B cell (primary cell): ENCODE results near the gene FUT7. TPM values are rescaled to one million over a fixed set of nuclear protein-coding genes. Genes with fewer than 3 reads are reported as not detected.

Experiments used
- ATAC-seq: fragments of 200-7000 bp; cut with Tn5 transposase; one replicate; pipeline ENCODE4 v1.10.0; 2021; ENCODE audit warnings: low read depth, mild to moderate bottlenecking, moderate number of reproducible peaks, moderate library complexity
- CTCF ChIA-PET: fragments of 350-600 bp; sonication (Branson Sonifier 250); formaldehyde crosslinking; loops from one replicate; lab custom pipeline; 2021; ENCODE audit warnings: antibody characterized with exemption, inconsistent platforms; lab: Charles Lee
- POLR2A ChIA-PET: fragments of 350-600 bp; sonication (Branson Sonifier 250); formaldehyde crosslinking; loops from one replicate; lab custom pipeline; 2021; ENCODE audit warnings: antibody characterized with exemption; lab: Charles Lee
- DNase-seq: peaks from one replicate; pipeline ENCODE4 v3.0.0; 2013
- H2AFZ ChIP-seq: 2 replicates; pipeline ENCODE4 v1.6.1; 2012; ENCODE audit warnings: mild to moderate bottlenecking, low read depth, low read length; ENCODE audit not compliant: insufficient read depth, poor library complexity, severe bottlenecking
- H3K27ac ChIP-seq, 2 donors: 1 replicate in 1 of 2; 2 replicates in 1 of 2; pipeline ENCODE4 v1.5.1; 2012 to 2013; ENCODE audit warnings: low read length in 2 of 2, mild to moderate bottlenecking in 2 of 2, moderate library complexity in 1 of 2
- H3K27me3 ChIP-seq, 4 experiments: fragments of 200-600 bp in 1 of 4; sonication (generic) in 1 of 4; replicated peaks in 1 of 4; 1 replicate in 2 of 4; 2 replicates in 2 of 4; pipeline versions ENCODE4 v1.6.1 to v1.7.0; 2013 to 2016; ENCODE audit warnings: low read length in 3 of 4, mild to moderate bottlenecking in 2 of 4, mixed read lengths in 1 of 4, moderate library complexity in 1 of 4; ENCODE audit not compliant: insufficient read depth in 4 of 4, control insufficient read depth in 3 of 4; ENCODE audit errors: control extremely low read depth in 1 of 4
- H3K36me3 ChIP-seq, 2 experiments: replicated peaks in 1 of 2; 1 replicate in 1 of 2; 2 replicates in 1 of 2; pipeline versions ENCODE4 v1.6.1 to v1.7.1; 2013; ENCODE audit warnings: low read length in 1 of 2; ENCODE audit not compliant: insufficient read depth in 2 of 2, control insufficient read depth in 1 of 2; ENCODE audit errors: control extremely low read depth in 1 of 2, extremely low read depth in 1 of 2
- H3K4me1 ChIP-seq, 2 donors: fragments of 200-600 bp in 1 of 2; sonication (generic) in 1 of 2; 1 replicate in 1 of 2; 2 replicates in 1 of 2; pipeline versions ENCODE4 v1.5.1 to v1.6.1; 2013 to 2017; ENCODE audit warnings: low read length in 2 of 2; ENCODE audit not compliant: control insufficient read depth in 2 of 2, insufficient read depth in 2 of 2
- H3K4me2 ChIP-seq: replicated peaks from 2 replicates; pipeline ENCODE3; 2012; ENCODE audit warnings: mild to moderate bottlenecking, low read depth, low read length; ENCODE audit not compliant: poor library complexity, severe bottlenecking
- H3K4me3 ChIP-seq, 5 experiments: fragments of 200-600 bp in 1 of 5; sonication (generic) in 1 of 5; 1 replicate in 3 of 5; 2 replicates in 2 of 5; pipeline versions ENCODE4 v1.5.1 to v1.7.0; 2011 to 2016; ENCODE audit warnings: low read length in 4 of 5, mild to moderate bottlenecking in 4 of 5, low read depth in 2 of 5, control low read depth in 1 of 5, moderate library complexity in 1 of 5; ENCODE audit not compliant: insufficient read depth in 1 of 5; ENCODE audit errors: control extremely low read depth in 1 of 5, extremely low read depth in 1 of 5
- H3K79me2 ChIP-seq: fragments of 200-600 bp; sonication (generic); one replicate; pipeline ENCODE4 v1.6.0; 2016; ENCODE audit warnings: low read length; ENCODE audit not compliant: control insufficient read depth, insufficient read depth
- H3K9ac ChIP-seq: fragments of 200-600 bp; sonication (generic); 2 replicates; pipeline ENCODE4 v1.6.1; 2017; ENCODE audit warnings: mild to moderate bottlenecking, low read length, moderate library complexity
- H3K9me3 ChIP-seq, 3 donors: one replicate each; pipeline versions ENCODE4 v1.6.1 to v1.7.1; 2013; ENCODE audit warnings: low read length in 2 of 3; ENCODE audit not compliant: control insufficient read depth in 2 of 3, insufficient read depth in 1 of 3; ENCODE audit errors: control extremely low read depth in 1 of 3
- H4K20me1 ChIP-seq: 2 replicates; pipeline ENCODE4 v1.6.0; 2012; ENCODE audit warnings: mild to moderate bottlenecking, low read length; ENCODE audit not compliant: insufficient read depth, control insufficient read depth, poor library complexity, severe bottlenecking
- H3K27ac Mint-ChIP-seq: one replicate; pipeline ENCODE4 v1.8.0; 2021; ENCODE audit warnings: mixed read lengths
- H3K27me3 Mint-ChIP-seq: one replicate; pipeline ENCODE4 v1.8.0; 2021; ENCODE audit warnings: mixed read lengths
- H3K4me1 Mint-ChIP-seq: one replicate; pipeline ENCODE4 v1.8.0; 2021; ENCODE audit warnings: mixed read lengths
- H3K4me3 Mint-ChIP-seq: one replicate; pipeline ENCODE4 v1.8.0; 2021; ENCODE audit warnings: mixed read lengths
- H3K9me3 Mint-ChIP-seq: one replicate; pipeline ENCODE4 v1.8.0; 2022; ENCODE audit warnings: mixed read lengths; ENCODE audit not compliant: insufficient read depth
- CTCF ChIP-seq: fragments of 200-600 bp; IDR thresholded peaks from one replicate; pipeline ENCODE4 v1.8.0; 2022; ENCODE audit warnings: antibody characterized with exemption, mild to moderate bottlenecking
- EZH2 ChIP-seq: IDR thresholded peaks from 2 replicates; pipeline ENCODE4 v1.6.1; 2012; ENCODE audit warnings: borderline replicate concordance, low read depth, mild to moderate bottlenecking, moderate library complexity, low read length; ENCODE audit not compliant: insufficient read depth, poor library complexity, severe bottlenecking
- WGBS: methylation state at CpG from one replicate; pipeline ENCODE4 v1.1.5; 2013; ENCODE audit warnings: missing lambda C conversion rate; ENCODE audit not compliant: insufficient coverage; 5-methylcytosine and 5-hydroxymethylcytosine counted together
- intact Hi-C: fragments of 100-400 bp; cut with micrococcal nuclease; formaldehyde crosslinking; loops from one replicate; pipeline ENCODE4 v1.10.0; 2022
- polyA plus RNA-seq: library from polyadenylated mRNA; depleted of rRNA; stranded (reverse); fragments of >200 nt; gene quantifications from 2 replicates; pipeline ENCODE4 v1.2.3, GENCODE V29; 2012
- total RNA-seq, 2 donors: library from RNA; stranded (reverse); fragments of 120-200 nt in 1 of 2; gene quantifications; 1 replicate in 1 of 2; 2 replicates in 1 of 2; pipeline versions ENCODE4 v1.2.3 to v1.2.4, GENCODE V29; 2013 to 2022

The FUT7 gene
- total and polyA plus RNA-seq, 2 donors (not counting 1 experiment from before 2014, with no cell fraction given): 7.3 to 8.2 TPM

GRCh38 chr9:137035937-137036336 is 4.0 kb upstream of the FUT7 start:
- Histone ChIP-seq H3K27ac (no peak overlapping the region), H2AFZ (no peak overlapping the region), H3K9me3 (peaks cover 0 to 8% (median 0%) of the 10 kb centered on the region in 3 donors), H3K9ac (no peak overlapping the region), H3K4me3 (no peak overlapping the region), H3K27me3 (peaks cover 0 to 6% (median 0%) of the 10 kb centered on the region in 4 experiments), H3K4me2 (no peak overlapping the region), H4K20me1 (no peaks in the 10 kb centered on the region), H3K4me1 (peaks cover 41 to 45% of the 10 kb centered on the region in 2 donors), H3K79me2 (peaks cover 11% of the 10 kb centered on the region), H3K36me3 (no peaks in the 10 kb centered on the region)
- TF ChIP-seq EZH2 (no peak), CTCF (no peak)
- H3K27ac Mint-ChIP-seq: no peak overlapping the region
- peaks cover 37% of the 10 kb centered on the region for H3K4me1 Mint-ChIP-seq
- no peak overlapping the region for H3K4me3 Mint-ChIP-seq
- no peaks in the 10 kb centered on the region for H3K9me3 Mint-ChIP-seq
- no peak for DNase-seq
- 97% methylated on average over 8 of the region's 8 CpGs for WGBS
- ChIA-PET POLR2A (no interaction called here), CTCF (interaction anchor here (0.6 to 3.9 kb wide), 45 partner anchors 10 to 293 kb away, joined by 3 to 106 read pairs (median 5); partner anchors contain the start of genes AJM1, C8G, CLIC3 and FBXW5)
- no peak for ATAC-seq
- H3K27me3 Mint-ChIP-seq: no peaks in the 10 kb centered on the region
- intact Hi-C loops: loop anchor here (1.0 to 2.0 kb wide), 3 partner anchors 32 to 249 kb away; partner anchors contain the start of gene AJM1

GRCh38 chr9:137035507-137035834 is 3.6 kb upstream of the FUT7 start:
- POLR2A ChIA-PET: interaction anchor here (0.6 to 1.4 kb wide), 6 partner anchors 24 to 272 kb away, joined by 3 to 6 read pairs (median 3); partner anchors contain the start of gene PAXX
- intact Hi-C loops: loop anchor here (1.0 to 2.0 kb wide), 3 partner anchors 31 to 248 kb away; partner anchors contain the start of gene AJM1
- Histone ChIP-seq H3K27ac (no peak overlapping the region), H3K4me1 (peaks cover 46 to 50% of the 10 kb centered on the region in 2 donors), H3K4me3 (no peak overlapping the region), H3K4me2 (peak overlapping the region; percentile 82), H3K79me2 (peaks cover 12% of the 10 kb centered on the region), H3K27me3 (peaks cover 0 to 6% (median 0%) of the 10 kb centered on the region in 4 experiments), H3K9me3 (peaks cover 0 to 8% (median 0%) of the 10 kb centered on the region in 3 donors), H3K9ac (no peak overlapping the region), H2AFZ (no peak overlapping the region), H3K36me3 (no peaks in the 10 kb centered on the region), H4K20me1 (no peaks in the 10 kb centered on the region)
- H3K4me1 Mint-ChIP-seq: peaks cover 42% of the 10 kb centered on the region
- CTCF ChIA-PET: interaction anchor here (0.6 to 3.9 kb wide), 63 partner anchors 9 to 544 kb away, joined by 3 to 106 read pairs (median 4); partner anchors contain the start of genes AJM1, C8G, CLIC3 and DPP7
- no peaks in the 10 kb centered on the region for H3K27me3 Mint-ChIP-seq
- DNase-seq: no peak
- WGBS: 20% methylated on average over 4 of the region's 9 CpGs
- no peak for ATAC-seq
- no peak overlapping the region for H3K4me3 Mint-ChIP-seq
- TF ChIP-seq EZH2: no peak
- TF ChIP-seq CTCF: peak; percentile 60
- H3K27ac Mint-ChIP-seq: peak overlapping the region; percentile 86
- no peaks in the 10 kb centered on the region for H3K9me3 Mint-ChIP-seq
